BJ (cell line): ENCODE results near the gene CERK. TPM values are rescaled to one million over a fixed set of nuclear protein-coding genes. Genes with fewer than 3 reads are reported as not detected.

Experiments
- CTCF ChIA-PET: fragments of 350-600 bp; formaldehyde crosslinking; extraction: SDS; loops from one replicate; lab custom pipeline; 2021; ENCODE audit warnings: antibody characterized with exemption, inconsistent platforms; lab: Yijun Ruan, JAX
- POLR2A ChIA-PET: fragments of 300-600 bp; sonication (Branson Sonifier 250); formaldehyde crosslinking; extraction: SDS; loops from one replicate; lab custom pipeline; 2021; ENCODE audit warnings: antibody characterized with exemption; lab: Charles Lee
- DNase-seq: peaks from one replicate; pipeline ENCODE4 v3.0.0-alpha.2; 2011; ENCODE audit warnings: low read depth
- H3K27me3 ChIP-seq: 2 replicates; pipeline ENCODE4 v1.6.0; 2011; ENCODE audit warnings: low read length; ENCODE audit not compliant: control insufficient read depth, insufficient read depth
- H3K36me3 ChIP-seq: 2 replicates; pipeline ENCODE4 v1.5.1; 2011; ENCODE audit warnings: low read length; ENCODE audit not compliant: control insufficient read depth, insufficient read depth
- H3K4me3 ChIP-seq: 2 replicates; pipeline ENCODE4 v1.5.1; 2011; ENCODE audit warnings: low read depth, mild to moderate bottlenecking, control low read depth, low read length
- CTCF ChIP-seq: IDR thresholded peaks from 2 replicates; pipeline ENCODE4 v1.5.1; 2011; ENCODE audit warnings: low read depth, mild to moderate bottlenecking, control low read depth, inconsistent platforms, low read length, moderate library complexity; ENCODE audit not compliant: insufficient read depth
- polyA plus RNA-seq: library from polyadenylated mRNA; depleted of rRNA; stranded (reverse); fragments of >200 nt; gene quantifications from 2 replicates; pipeline ENCODE4 v1.2.3, GENCODE V29; 2011

CERK gene
- polyA plus RNA-seq, 1 experiment: 32.6 TPM

GRCh38 chr22:46673205-46673604, 64.8 kb downstream of the CERK start:
- no peak for DNase-seq
- no peak for TF ChIP-seq CTCF
- Histone ChIP-seq H3K27me3 (no peaks in the 10 kb centered on the region), H3K4me3 (no peak overlapping the region), H3K36me3 (peaks cover 4% of the 10 kb centered on the region; the same call in 1 of the 2 replicates)
- ChIA-PET CTCF (no interaction called here), POLR2A (no interaction called here)

- no peaks in the 10 kb centered on the region for H3K27me3 ChIP-seq
- no peak for DNase-seq
- H3K36me3 ChIP-seq: peaks cover 5% of the 10 kb centered on the region; the same call in 1 of the 2 replicates
- TF ChIP-seq CTCF: no peak
- CTCF ChIA-PET: interaction anchor here (0.7 kb wide), 1 partner anchor 27 kb away, joined by 3 read pairs; no protein-coding TSS in a partner anchor
- no peak overlapping the region for H3K4me3 ChIP-seq
- POLR2A ChIA-PET: interaction anchor here (0.5 kb wide), 1 partner anchor 49 kb away, joined by 4 read pairs; no protein-coding TSS in a partner anchor
These were observed 65.3 kb downstream of the CERK start for GRCh38 chr22:46672731-46673130.

- POLR2A ChIA-PET: interaction anchor here (0.5 kb wide), 1 partner anchor 48 kb away, joined by 4 read pairs; no protein-coding TSS in a partner anchor
- peaks cover 5% of the 10 kb centered on the region; the same call in 1 of the 2 replicates for H3K36me3 ChIP-seq
- no peak overlapping the region for H3K4me3 ChIP-seq
- CTCF ChIA-PET: interaction anchor here (0.7 to 0.8 kb wide), 2 partner anchors 11 to 26 kb away, joined by 3 read pairs; no protein-coding TSS in a partner anchor
- no peaks in the 10 kb centered on the region for H3K27me3 ChIP-seq
- no peak for TF ChIP-seq CTCF
- DNase-seq: no peak
These were observed 66.1 kb downstream of the CERK start for GRCh38 chr22:46671824-46672432.

GRCh38 chr22:46669201-46669600, 68.9 kb downstream of the CERK start:
- no peak for TF ChIP-seq CTCF
- ChIA-PET POLR2A (no interaction called here), CTCF (no interaction called here)
- DNase-seq: no peak
- peaks cover 3% of the 10 kb centered on the region; the same call in 1 of the 2 replicates for H3K36me3 ChIP-seq
- H3K27me3 ChIP-seq: no peaks in the 10 kb centered on the region
- no peak overlapping the region for H3K4me3 ChIP-seq

- no peak for TF ChIP-seq CTCF
- Histone ChIP-seq H3K27me3 (no peaks in the 10 kb centered on the region), H3K36me3 (peaks cover 3% of the 10 kb centered on the region; the same call in 1 of the 2 replicates), H3K4me3 (no peak overlapping the region)
- no peak for DNase-seq
- ChIA-PET POLR2A (interaction anchor here (0.6 kb wide), 1 partner anchor 69 kb away, joined by 5 read pairs; no protein-coding TSS in a partner anchor), CTCF (no interaction called here)
These were observed 69.9 kb downstream of the CERK start for GRCh38 chr22:46668116-46668515.
